ENCODE results near the gene ATP2A1.

GRCh38 chr16:28872952-28873351, 5.3 kb upstream of the ATP2A1 start:
- TF ChIP-seq CTCF (conservative IDR thresholded peaks at IDR 0.05; ENCODE audit: low read depth, low read length) (no peak), EZH2 (IDR thresholded peaks at IDR 0.05; ENCODE audit: borderline replicate concordance, low read depth, low read length, poor library complexity, severe bottlenecking) (no peak)

Data from A673 (cell line).